Left lobe of liver (tissue), 2 donors: ENCODE data around the gene SPEM3. TPM values are rescaled to one million over a fixed set of nuclear protein-coding genes. Genes with fewer than 3 reads are reported as not detected.
A peak's percentile ranks its signal among the peaks of the same experiment; 100 is the strongest.

Experiments used
- ATAC-seq: fragments of 200-7000 bp; cut with Tn5 transposase; one replicate; pipeline ENCODE4 v1.9.1; 2020; ENCODE audit warnings: mild to moderate bottlenecking, moderate library complexity
- DNase-seq: peaks from one replicate; pipeline ENCODE4 v3.0.0-alpha.2; 2020; ENCODE audit warnings: low spot score
- total RNA-seq: library from RNA; stranded (reverse); gene quantifications from one replicate; pipeline ENCODE4 v1.2.1, GENCODE V29; 2021
- donor health status: DM: no; HTN: no; CAD: no; lungs with moderate emphysema.
- donor health status: DM: no; HTN: yes; CAD: no.

SPEM3 gene
- total RNA-seq, 1 donor from 2014 or later, result not detected

- ATAC-seq (no peak), DNase-seq (no peak)
Measured at GRCh38 chr17:7419819-7420610, 8.6 kb upstream of the SPEM3 start, which contains the start of gene SPEM1. SPEM1 (plus strand) TSS chr17:7420324; CDS start chr17:7420385, 61 bp downstream.

GRCh38 chr17:7421186-7421585 is 7.5 kb upstream of the SPEM3 start:
- no peak for ATAC-seq
- no peak for DNase-seq

- no peak for ATAC-seq
- DNase-seq, result no peak
Measured at GRCh38 chr17:7423679-7424078, 5.0 kb upstream of the SPEM3 start.

GRCh38 chr17:7425316-7425715 is 3.3 kb upstream of the SPEM3 start, which contains the start of gene SPEM2:
SPEM2 (plus strand) TSS chr17:7425616; CDS start chr17:7425689, 73 bp downstream.
- ATAC-seq (no peak), DNase-seq (no peak)

- DNase-seq, result no peak
- ATAC-seq, result no peak
Measured at GRCh38 chr17:7425756-7426155, 2.9 kb upstream of the SPEM3 start.

GRCh38 chr17:7426203-7426863 is 2.3 kb upstream of the SPEM3 start:
- no peak for ATAC-seq
- DNase-seq, result no peak

GRCh38 chr17:7426896-7427489 is 1.7 kb upstream of the SPEM3 start:
- DNase-seq, result no peak
- ATAC-seq, result no peak

- ATAC-seq (no peak), DNase-seq (no peak)
Measured at GRCh38 chr17:7427549-7427948, 1.1 kb upstream of the SPEM3 start.

GRCh38 chr17:7429722-7430121 is 1.1 kb downstream of the SPEM3 start:
- DNase-seq (no peak), ATAC-seq (no peak)

- DNase-seq (no peak), ATAC-seq (no peak)
Measured at GRCh38 chr17:7431231-7431630, 2.6 kb downstream of the SPEM3 start.

GRCh38 chr17:7432296-7432695 is 3.6 kb downstream of the SPEM3 start:
- no peak for DNase-seq
- ATAC-seq, result no peak

- ATAC-seq (peak; percentile 3), DNase-seq (peak; percentile 64)
Measured at GRCh38 chr17:7435676-7436555, 7.3 kb downstream of the SPEM3 start.

GRCh38 chr17:7436556-7437368 is 8.1 kb downstream of the SPEM3 start:
- DNase-seq, result peak; percentile 89
- ATAC-seq, result peak; percentile 81

- no peak for ATAC-seq
- DNase-seq, result no peak
Measured at GRCh38 chr17:7437369-7437863, 8.8 kb downstream of the SPEM3 start.

- ATAC-seq (no peak), DNase-seq (peak; percentile 67)
Measured at GRCh38 chr17:7437950-7438614, 9.4 kb downstream of the SPEM3 start.

GRCh38 chr17:7438656-7439460 is 10.2 kb downstream of the SPEM3 start:
- no peak for ATAC-seq
- DNase-seq, result no peak

- ATAC-seq, result no peak
- DNase-seq, result no peak
Measured at GRCh38 chr17:7439462-7440112, 10.9 kb downstream of the SPEM3 start, which contains the start of gene FGF11. FGF11 (plus strand) TSS chr17:7439512; CDS start chr17:7439621, 109 bp downstream.
